Right kidney (tissue), 1 donor: Measurements from ENCODE around the gene GALNT9.
"Not testable (repeated sequence)": the region's sequence is repeated elsewhere in the genome, so short reads cannot be mapped to it uniquely, and the experiment has no call there.

Experiments
- DNase-seq: peaks from one replicate; pipeline ENCODE4 v3.0.0-alpha.2; 2016

Gene GALNT9

DNA sequence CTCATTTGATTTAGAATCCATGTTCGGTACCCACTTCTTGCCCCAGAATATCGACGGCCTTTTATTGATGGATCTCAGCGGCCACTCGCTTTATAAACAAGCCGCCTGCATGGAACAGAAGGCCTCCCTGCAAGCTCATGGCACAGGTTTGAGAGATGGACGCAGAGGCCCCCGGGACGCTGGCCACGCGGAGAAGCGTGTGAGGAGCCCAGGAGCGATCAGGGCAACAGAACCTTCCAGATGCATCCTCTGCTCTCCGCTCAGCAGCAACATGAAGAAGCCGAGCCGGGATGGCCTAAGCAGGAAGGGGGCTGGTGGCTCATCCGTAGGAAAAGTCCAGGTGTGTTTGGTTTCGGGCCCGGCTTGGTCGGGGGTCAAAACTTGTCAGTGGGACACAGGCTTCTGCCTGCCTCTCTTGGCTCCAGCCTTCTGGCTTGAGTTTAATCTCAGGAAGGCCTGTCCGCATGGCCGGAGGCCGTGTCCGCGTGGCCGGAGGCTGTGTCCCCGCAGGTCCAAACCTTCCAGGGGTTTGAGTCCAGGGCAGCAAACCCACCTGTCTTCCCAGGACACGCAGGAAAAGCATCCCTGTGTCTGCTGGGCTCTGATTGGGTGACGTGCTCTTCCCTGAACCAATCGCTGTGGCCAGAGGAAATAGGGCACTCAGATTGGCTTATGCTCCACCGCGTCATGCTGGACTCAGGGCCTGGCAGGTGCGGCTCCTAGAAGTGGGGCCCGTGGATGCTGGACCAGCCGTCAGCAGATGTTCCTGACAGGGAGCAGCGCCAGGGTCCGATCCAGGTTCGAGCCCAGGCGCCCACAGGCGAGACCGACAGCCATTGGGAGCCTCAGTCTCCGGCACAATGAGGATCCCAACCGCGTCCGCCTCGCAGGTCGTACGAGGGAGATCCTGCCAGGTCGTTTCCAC is 65.0 kb downstream of the GALNT9 start:
- DNase-seq, result no peak

DNA sequence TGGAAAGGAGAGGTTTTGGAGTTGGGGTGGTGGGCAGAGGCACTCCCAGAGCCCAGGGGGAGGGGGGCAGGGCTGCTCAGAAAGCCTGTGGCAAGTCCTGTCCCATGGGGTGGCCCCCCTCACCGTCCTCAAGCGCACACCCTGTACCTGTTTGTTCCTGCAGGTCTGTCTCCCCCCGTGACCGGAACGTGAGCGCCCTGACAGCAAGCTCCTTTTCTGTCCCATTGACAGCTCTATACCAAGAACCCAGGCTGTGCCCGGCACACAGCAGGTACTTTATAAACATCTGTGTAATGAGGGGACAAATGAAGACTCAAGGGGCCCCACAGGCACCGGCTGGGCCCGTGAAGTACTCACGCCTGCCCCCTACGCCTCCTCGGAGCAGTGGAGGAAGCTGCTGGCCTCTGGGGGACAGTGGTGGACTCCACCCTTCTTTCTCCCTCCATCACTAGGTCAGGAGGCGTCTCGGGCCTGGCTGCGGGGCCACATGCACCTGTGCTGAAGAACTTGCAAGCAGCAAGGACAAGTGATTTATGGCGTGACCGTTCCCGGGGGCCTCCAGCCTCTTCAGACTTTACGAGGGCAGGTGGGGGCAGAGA is 65.8 kb downstream of the GALNT9 start:
- no peak for DNase-seq

DNA sequence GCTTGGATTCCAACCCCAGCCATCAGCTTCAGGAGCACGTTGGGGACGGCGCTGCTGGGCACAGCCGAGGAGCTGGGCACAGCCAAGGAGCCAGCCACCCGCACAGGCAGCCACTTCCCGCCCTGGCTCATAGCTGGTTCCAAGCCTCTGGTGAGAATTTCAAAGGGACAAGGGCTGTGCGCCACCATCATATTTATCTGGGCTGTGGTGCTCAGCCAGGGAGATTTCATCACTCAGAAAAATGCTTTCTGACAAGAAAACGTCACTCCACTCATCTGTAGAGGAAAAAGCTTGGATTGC is 66.4 kb downstream of the GALNT9 start:
- no peak for DNase-seq

DNA sequence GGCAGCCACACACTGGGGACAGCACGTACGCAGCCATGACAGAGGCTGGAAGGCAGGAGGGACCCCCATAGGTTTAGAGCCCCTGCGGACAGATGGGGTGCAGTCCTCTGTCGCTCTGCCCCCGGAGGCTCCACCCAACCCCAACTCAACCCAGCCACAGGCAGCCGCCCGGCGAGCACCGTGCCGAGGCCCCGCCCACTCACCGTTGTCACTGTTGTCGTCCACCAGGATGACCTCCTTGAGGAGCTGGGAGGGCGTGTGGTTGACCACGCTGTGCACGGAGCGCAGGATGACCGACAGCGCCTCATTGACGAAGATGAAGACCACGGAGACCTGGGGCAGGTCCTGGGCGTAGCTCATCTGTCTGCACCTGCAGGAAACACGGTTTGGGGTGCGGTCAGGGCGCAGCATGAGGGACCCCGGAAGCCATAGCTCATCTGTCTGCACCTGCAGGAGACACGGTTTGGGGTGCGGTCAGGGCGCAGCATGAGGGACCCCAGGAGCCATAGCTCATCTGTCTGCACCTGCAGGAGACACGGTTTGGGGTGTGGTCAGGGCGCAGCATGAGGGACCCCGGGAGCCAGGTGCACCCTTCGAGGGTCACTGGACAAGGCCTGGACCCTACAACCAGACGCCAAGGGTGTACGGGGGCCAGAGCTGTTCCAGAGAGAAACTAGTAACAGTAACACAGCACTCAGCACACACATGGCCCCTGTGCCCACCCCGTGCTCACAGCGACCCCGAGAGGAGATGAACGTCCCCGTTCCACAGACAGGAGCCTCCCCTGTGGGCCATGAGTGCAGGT is 66.9 kb downstream of the GALNT9 start:
- DNase-seq, result no peak

DNA sequence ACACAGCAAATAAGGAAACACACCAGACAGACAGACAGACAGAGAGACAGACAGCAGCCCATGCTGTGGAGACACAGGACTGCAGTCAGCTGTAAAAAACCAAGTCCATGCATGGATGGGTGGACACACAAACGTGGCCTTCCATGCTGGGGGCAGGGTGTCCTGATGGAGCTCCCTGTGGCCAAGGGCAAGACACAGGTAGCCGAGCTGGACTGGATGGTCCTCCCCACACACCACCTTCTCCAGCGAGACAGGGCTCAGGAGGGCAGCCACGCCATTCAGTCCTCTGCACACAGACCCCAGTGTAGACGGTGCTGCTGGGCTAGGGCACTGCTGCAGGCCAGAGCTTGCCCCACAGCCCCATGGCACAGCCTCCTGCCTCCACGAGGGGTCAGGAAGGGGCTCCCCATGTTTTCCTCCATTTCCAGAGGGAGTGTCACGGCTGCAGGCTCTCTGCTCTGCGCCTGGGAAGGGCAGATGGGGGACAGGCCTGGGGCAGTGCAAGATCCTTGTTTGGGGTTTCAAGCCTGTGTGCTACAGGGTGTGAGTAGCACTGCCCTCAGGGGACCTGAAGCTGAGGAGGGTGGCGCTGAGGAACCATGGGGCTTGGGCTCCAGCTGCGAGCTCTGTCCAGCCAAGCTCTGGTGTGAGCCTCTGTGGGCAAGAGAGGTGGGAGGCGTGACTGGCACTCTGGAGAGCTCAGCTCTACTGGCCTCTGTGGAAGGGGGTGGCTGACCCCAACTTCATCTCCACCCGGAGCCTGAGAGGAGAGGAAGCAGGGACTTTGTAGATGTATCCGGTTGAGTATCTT is 67.9 kb downstream of the GALNT9 start:
- no peak for DNase-seq

DNA sequence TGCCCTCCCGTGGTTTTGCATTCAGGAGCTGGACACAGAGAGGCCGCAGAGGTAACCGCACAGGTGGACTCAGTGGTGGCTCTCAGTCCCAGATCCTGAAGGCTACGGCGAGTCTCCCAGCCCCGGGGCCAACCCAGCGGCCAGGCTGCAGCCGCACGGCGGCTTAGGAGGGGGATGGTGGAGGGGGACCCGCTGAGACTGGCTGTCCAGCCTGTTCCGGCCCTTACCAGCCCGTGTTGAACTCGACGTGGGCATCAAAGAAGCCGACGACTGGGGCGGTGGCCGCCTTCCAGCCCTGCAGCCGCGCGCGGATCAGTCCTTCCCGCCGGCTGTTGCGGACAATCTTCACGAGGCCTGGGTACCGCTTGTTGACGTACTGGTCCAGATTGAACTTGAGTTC is 68.7 kb downstream of the GALNT9 start:
- no peak for DNase-seq

DNA sequence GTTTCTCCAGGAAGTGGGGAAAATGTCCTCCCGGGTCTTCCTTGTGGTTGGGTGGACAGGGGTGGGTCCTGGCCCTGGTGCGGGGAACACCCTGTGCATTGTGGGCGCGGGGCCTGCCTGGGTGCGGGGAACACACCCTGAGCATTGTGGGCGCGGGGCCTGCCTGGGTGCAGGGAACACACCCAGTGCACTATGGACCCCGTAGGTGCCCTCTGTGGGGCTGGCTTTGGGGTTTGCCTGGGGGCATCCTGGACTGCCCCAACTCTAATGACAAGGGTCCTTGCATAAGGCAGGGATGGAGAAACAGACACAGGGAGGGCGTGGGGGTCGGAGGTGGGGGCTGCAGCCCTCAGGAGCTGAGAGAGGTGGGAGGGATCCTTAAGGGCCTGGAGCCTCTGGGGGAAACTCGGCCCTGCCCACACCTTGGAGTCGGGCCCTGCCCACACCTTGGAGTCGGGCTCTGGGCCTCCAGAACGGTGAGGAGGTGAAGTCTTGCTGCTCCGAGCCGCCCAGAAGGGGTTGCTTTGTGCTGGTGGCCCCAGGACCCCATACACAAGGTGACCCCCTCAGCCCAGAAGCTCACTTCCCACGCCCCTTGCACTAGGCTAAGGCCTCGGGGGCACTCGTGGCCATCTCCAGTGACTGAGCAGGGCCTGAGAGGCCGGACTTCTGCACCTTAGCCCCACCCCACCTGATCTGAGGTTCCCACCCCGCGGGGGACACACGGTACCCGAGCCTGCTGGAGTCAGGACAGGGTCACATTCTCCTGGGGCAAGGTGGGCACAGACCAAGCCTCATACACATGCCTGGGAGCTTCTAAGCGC is 69.3 kb downstream of the GALNT9 start:
- no peak for DNase-seq

DNA sequence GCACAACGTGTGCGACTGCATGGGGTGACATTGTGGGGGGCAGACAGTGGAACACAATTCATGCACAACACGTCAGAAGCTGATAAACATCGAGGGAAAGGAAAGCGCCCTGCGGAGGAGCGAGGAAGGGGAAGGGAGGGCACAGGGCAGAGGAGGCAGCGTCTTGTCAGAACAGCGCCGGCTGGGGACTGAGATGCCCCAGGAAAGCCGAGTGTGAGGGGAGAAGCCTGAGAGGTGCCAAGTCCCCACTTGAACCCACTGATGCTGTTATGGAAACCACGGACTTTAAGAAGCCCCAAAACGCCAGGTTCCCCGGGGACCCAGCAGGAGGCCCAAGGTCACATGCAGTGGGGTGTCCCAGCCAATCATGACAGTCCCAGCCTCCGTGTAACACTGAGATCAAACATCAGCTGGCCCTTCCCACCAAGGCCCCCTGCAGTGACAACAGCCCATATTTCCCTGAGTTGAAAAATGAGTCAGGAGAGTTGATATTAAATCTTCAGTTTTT is 70.0 kb downstream of the GALNT9 start:
- DNase-seq, result no peak

DNA sequence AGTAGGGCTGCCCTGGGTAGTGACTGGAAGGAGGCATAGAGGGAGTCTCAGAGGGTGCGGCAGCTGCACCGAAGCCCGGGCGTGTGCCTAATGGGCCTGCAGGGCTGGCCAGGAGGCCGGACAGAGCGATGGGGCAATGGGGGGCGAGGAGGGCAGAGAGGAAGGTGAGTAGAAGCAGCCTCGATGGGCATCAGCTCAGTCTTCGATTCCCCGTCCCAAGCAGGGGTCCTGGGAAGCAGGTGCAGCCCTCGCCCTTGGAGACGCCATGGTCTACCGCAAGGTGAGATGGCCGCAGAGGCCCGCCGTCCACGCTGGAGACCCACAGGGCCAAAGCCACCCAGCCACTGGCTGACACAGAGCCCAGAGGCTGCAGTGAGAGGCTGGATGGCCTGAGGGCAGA is 70.8 kb downstream of the GALNT9 start:
- DNase-seq, result no peak

DNA sequence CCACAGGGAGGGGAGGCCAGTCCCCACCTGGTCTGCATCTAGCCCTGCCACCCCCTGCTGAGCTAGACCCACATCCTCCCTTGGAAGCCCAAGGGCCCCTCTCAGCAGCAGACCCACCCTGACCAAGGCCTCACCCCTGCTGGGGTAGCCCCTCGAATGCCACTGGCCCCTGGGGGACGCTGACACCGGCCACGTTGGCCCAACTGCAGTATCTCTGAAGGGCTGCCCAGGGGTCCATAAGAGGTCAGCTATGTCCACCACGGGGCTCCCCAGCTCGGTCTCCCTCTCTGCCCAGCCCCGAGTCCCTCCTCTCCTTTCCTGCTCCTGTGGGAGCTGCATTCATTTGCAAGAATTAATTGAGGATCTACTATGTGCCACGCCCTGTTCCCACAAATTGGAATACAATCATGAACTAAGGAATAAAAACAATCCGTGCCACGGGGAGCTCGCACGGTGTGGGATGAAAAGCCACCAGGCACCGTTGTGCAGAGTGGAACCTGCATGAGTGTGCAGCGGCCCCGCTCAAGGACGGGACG is 71.4 kb downstream of the GALNT9 start:
- no peak for DNase-seq

DNA sequence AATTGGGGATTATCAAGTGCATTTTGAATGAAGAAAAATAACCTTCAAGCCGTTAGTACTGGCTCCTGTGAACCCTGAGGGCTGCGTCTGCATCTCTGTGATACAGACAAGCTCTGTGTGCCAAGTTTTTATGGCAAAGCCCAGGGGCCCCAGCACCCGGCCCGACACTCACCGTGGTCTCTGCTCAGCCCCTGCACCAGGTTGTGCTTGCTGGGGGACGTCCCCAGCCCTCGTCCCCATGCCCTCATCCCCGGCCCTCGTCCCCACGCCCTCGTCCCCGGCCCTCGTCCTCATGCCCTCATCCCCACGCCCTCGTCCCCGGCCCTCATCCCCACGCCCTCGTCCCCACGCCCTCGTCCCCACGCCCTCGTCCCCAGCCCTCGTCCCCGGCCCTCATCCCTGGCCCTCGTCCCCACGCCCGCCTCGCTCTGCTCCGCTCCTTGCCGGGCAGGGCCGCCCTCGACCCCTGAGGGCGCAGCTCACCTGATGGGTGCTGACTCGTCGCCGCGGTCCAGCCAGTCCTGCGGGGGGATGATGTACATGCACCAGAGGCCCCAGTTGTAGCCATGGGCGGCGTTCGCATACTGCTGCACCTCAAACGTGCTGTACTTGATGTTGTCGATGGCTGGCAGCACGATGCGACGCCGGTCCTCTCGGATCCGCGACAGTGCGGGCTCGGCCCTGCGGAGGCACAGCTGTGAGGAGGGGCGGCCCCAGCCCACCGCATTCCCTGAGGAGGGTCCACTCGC is 72.0 kb downstream of the GALNT9 start:
- no peak for DNase-seq

DNA sequence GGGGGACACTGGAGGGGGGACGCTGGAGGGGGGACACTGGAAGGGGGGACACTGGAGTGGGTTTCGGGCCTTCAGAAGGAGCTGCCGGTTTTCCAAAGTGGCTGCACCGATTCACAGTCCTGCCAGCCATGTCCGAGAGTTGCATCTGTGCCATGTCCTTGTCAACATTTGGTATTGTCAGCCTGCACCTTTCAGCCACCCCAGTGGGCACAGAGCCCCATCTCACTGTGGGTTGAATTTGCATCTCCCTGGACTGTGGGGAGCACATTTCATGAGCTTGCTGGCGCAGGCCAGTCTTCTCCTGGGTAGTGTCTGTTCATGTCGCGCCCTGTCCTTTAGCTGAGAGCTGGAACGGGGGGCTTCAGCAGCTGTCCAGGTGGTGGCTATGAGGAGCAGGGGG is 72.7 kb downstream of the GALNT9 start:
- no peak for DNase-seq

DNA sequence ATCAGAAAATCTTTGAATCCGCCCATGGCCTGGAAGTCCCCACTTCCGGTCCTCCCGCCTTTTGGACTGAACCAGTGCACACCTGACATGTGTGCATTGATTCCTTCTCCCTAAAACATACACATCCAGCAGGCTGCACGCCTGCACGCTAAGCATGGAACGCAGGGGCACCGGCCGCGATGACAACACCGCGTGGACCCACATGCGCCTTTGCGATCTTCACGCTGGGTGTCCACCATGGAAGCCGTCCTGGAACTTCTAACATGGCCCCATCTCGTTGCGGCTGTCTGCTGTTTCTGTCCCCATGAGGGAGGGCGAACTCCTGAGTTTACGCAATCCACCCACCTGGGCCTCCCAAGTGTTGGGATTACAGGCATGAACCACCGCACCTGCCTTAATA is 73.7 kb downstream of the GALNT9 start:
- no peak for DNase-seq

DNA sequence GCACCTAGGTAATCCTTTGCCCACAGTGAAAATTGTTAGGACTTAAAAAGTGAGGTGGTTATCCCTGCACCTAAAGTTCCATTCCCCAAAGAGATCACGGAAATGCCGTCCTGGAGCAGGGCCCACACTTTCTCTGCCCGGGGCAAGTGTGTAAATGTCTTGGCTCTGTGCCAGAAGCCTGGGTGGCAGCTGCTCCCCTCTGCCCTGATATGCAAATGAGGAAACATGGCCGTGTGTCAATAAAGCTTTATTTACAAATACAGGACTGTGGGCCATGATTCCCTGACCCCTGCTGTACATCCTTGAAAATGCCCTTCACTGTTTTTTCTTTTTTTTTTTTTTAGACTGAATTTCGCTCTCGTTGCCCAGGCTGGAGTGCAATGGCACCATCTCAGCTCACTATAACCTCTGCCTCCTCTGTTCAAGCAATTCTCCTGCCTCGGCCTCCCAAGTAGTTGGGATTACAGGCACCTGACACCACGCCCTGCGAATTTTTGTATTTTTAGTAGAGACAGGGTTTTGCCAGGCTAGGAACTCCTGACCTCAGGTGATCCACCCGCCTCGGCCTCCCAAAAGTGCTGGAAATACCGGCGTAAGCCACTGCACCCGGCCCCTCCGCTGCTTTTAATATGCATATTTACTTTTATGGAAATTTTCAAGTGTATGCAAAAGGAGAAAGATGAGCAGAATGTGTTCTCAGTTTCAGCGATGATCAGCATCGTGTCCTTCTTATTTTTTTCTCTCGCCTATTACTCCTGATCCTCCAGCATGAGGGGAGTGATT is 75.5 kb downstream of the GALNT9 start:
- no peak for DNase-seq

DNA sequence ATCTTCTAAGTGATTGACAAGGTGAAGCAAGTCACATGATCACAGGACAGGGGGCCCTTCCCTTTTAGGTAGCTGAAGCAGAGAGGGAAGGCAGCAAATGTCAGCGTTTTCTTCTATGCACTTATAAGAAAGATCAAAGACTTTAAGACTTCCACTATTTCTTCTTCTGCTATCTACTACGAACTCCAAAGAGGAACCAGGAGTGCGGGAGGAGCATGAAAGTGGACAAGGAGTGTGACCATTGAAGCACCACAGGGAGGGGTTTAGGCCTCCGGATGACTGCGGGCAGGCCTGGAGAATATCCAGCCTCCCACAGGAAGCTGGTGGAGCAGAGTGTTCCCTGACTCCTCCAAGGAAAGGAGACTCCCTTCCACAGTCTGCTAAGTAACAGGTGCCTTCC is 76.4 kb downstream of the GALNT9 start:
- not testable (repeated sequence) for DNase-seq

DNA sequence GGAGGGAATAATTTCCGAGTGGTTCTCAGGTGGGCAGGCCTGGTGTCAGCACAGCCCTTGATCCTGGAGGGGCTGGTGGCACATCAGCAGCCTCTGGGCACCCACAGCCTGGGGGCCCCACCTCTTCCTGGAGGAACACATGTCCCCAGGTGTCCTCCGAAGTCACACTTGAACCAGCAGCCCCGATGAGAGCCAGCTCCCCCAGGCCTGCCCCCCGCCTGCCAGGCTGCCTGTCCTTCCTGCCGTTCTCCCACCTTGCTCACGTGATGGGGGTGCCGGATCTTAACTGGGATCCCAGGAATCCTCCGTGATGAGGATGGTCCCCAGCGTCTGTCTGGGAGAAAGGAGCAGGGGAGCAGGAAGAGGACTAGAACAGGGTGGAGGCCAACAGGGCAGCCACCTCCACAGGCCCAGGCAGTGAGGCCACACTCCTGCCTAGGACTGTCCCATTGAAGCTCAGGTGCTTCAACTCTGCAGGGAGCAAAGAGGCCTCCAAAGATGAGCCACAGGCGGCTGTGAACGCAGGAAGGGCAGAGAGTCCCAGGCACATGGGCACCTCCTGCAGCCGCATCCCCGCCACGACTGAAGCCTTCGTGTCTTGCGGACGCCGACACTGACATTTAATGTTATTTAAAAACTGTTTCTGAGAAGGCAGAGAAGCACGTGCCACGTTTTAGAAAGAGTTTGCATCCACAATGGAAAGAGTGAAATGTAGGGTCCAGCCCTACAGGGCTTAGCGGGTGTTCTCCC is 77.5 kb downstream of the GALNT9 start:
- no peak for DNase-seq

DNA sequence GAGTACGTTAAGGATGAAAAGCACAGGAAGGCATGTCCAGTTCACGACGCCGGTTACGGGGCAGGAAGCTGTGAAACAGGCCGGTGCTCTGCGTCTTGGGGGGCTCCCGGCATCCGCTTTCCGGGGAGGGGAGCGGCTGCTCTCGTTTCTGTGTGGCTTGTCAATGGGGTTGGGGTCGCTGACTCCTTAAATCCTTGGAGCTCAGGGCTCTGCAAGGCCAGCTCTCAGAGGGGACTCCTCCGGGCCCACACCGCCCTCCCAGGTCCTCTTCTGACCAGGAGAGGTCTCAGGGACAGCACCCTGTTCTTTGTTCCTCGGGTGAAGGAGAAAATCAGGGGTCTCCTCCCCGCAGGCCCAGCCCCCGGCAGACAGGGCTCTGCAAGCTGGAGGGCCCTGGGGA is 78.1 kb downstream of the GALNT9 start:
- DNase-seq, result no peak

DNA sequence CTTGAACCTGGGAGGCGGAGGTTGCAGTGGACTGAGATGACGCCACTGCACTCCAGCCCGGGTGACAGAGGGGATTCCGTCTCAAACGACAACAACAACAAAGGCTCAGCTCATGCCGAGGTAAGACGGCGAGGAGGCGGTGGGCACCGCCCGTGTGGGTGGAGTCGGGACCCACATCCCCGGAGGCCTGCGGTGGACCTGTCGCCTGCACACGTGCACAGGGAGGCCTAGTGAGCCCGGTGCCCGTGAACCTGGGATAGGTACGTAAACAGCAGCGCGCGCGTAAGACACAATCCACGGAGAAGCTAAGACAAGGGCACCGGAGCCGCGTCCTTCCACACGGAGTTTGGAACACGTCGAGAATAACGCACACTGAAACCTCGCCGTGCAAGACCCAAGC is 78.7 kb downstream of the GALNT9 start:
- no peak for DNase-seq
